Endothelial cell (in vitro differentiated cells): ENCODE measurements around the gene SCLT1. TPM values are rescaled to one million over a fixed set of nuclear protein-coding genes. Genes with fewer than 3 reads are reported as not detected.

Source experiments
- DNase-seq: peaks from one replicate; pipeline ENCODE4 v3.0.0; 2021; ENCODE audit warnings: low spot score
- H3K27ac Mint-ChIP-seq: one replicate; pipeline ENCODE4 v1.8.0; 2021; ENCODE audit warnings: mixed read lengths, inconsistent platforms; ENCODE audit not compliant: unreplicated experiment
- H3K27me3 Mint-ChIP-seq: one replicate; pipeline ENCODE4 v1.8.0; 2021; ENCODE audit warnings: mild to moderate bottlenecking, moderate library complexity, mixed read lengths, inconsistent platforms; ENCODE audit not compliant: unreplicated experiment
- H3K36me3 Mint-ChIP-seq: one replicate; pipeline ENCODE4 v1.8.0; 2021; ENCODE audit warnings: mild to moderate bottlenecking, low read depth, mixed read lengths, inconsistent platforms; ENCODE audit not compliant: unreplicated experiment
- H3K4me1 Mint-ChIP-seq: one replicate; pipeline ENCODE4 v1.8.0; 2021; ENCODE audit warnings: mild to moderate bottlenecking, mixed read lengths, inconsistent platforms; ENCODE audit not compliant: unreplicated experiment
- H3K4me3 Mint-ChIP-seq: one replicate; pipeline ENCODE4 v1.8.0; 2021; ENCODE audit warnings: mild to moderate bottlenecking, mixed read lengths, inconsistent platforms; ENCODE audit not compliant: unreplicated experiment
- H3K9me3 Mint-ChIP-seq: one replicate; pipeline ENCODE4 v1.8.0; 2021; ENCODE audit warnings: mixed read lengths, inconsistent platforms; ENCODE audit not compliant: unreplicated experiment
- CTCF ChIP-seq: fragments of 200-600 bp; sonication (generic); IDR thresholded peaks from one replicate; pipeline ENCODE4 v1.5.0; 2021; ENCODE audit warnings: antibody characterized with exemption; ENCODE audit not compliant: unreplicated experiment
- total RNA-seq: library from RNA; stranded (reverse); fragmentation: NEBNext Ultra II Directional; extraction: Animal tissue kit (Norgen Biotek cat#: 25700); gene quantifications from one replicate; pipeline ENCODE4 v1.2.1, GENCODE V29; 2021; ENCODE audit not compliant: unreplicated experiment

Gene SCLT1
- total RNA-seq, 1 donor from 2014 or later = 22.2 TPM

DNA sequence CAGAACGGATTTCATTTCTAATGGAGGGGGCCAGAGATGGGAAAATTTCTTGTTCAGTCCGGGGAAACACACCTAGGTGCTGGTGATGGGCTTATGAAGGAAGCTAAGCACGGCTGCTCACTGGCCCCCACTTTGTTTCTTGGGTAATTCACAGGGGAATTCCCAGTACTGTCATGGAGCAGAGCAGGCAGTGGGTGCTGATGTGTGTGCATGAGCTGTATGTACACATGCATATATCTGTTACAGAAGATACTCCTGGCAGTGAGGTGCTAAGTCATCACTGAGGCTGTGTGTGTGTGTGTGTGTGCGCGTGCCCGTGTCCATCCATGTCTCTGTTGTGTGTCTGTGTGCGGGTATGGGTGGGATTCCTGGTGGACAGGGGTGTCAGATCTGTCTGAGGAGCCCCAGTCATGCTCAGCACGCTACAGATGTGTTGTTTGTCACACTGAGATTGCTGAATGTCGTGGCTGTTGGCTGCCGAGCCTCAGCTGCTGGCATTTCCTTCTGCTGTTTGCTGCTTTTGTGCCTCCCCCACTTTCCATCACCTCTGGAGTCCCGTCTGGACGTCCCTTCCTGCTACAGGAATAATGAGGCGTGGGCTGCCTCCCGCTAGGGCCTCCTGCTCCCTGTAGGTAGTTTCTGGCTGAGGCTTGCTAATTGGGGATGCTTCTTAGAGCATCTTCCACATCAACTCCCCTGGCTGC is 230.6 kb downstream of the SCLT1 start:
- Mint-ChIP-seq H3K4me1 (peaks cover 19% of the 10 kb centered on the region), H3K36me3 (peaks cover 18% of the 10 kb centered on the region), H3K27me3 (peaks cover 2% of the 10 kb centered on the region), H3K27ac (peak overlapping the region; percentile 39), H3K9me3 (no peaks in the 10 kb centered on the region), H3K4me3 (peak overlapping the region; percentile 60)
- DNase-seq = peak; percentile 26
- TF ChIP-seq CTCF = no peak

DNA sequence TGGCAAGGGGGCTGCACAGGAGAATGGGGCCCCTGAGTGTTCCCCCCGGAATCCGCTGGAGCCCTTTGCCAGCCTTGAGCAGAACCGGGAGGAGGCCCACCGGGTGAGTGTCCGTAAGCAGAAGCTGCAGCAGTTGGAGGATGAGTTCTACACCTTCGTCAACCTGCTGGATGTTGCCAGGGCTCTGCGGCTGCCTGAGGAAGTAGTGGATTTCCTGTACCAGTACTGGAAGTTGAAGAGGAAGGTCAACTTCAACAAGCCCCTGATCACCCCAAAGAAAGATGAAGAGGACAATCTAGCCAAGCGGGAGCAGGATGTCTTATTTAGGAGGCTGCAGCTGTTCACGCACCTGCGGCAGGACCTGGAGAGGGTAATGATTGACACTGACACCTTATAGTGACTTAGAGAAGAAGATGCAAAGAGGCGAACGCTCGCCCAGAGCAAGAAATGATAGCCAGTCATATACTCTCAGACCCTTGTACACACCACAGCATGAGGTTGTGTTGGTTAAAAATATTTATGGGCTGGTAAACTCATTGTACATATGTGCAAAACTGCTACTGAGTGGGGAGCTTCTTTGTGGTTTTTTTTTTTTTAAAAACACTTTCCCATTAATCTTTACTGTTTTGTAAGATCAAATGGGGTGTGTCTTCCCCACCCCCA is 231.4 kb downstream of the SCLT1 start:
- no peak overlapping the region for H3K27ac Mint-ChIP-seq
- H3K4me3 Mint-ChIP-seq = peak overlapping the region; percentile 9

DNA sequence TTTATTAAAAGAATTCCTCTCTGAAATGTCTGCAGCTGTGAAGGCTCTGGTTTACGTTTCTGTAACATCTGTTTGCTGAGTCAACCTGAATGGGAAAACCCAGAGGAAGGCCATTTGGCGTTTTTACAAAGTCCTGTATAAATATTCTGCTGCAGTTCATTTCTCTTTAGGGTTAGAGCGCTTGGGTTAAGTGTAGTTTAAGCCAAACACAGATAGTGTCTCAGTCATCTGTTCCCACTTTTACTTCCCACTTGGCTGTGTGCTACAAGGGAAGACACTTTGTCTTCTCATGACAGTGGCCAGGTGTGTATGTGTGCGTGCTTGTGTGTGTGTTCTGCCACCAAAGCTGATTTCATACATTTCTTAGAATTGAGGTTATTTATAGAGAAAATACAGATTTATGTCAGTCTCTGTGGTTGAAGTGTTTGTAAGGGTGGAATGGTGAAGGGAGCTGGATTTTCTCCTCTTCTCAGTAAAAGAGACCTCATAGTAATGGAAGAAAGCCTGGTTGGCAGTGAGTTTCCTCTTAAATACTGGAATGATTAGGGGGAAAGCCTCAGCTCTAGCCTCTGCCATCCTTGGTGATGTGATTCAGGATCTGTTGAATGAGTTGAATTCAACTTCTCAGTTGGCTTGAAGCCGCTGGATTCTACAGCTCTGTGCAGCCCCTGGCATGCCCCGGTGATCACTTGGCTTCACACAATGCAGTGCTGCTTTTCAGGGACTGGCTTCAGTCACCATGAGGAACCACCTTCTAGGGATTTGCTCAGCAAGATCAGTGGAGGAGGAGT is 233.3 kb downstream of the SCLT1 start:
- H3K27ac Mint-ChIP-seq = no peak overlapping the region
- no peak overlapping the region for H3K4me3 Mint-ChIP-seq
- peaks cover 19% of the 10 kb centered on the region for H3K4me1 Mint-ChIP-seq
- no peak for DNase-seq
- TF ChIP-seq CTCF = no peak
- H3K9me3 Mint-ChIP-seq = no peaks in the 10 kb centered on the region
- H3K27me3 Mint-ChIP-seq = peaks cover 2% of the 10 kb centered on the region
- H3K36me3 Mint-ChIP-seq = peaks cover 30% of the 10 kb centered on the region

More for the DNA sequence above, 231.4 kb downstream of the SCLT1 start:
- Mint-ChIP-seq H3K9me3 (no peaks in the 10 kb centered on the region), H3K36me3 (peaks cover 21% of the 10 kb centered on the region), H3K4me1 (peaks cover 19% of the 10 kb centered on the region), H3K27me3 (peaks cover 2% of the 10 kb centered on the region)
- no peak for TF ChIP-seq CTCF
- DNase-seq = no peak

GRCh38 chr4:128858879-128859671 is 234.3 kb downstream of the SCLT1 start:
- peaks cover 28% of the 10 kb centered on the region for H3K4me1 Mint-ChIP-seq
- peaks cover 2% of the 10 kb centered on the region for H3K27me3 Mint-ChIP-seq
- DNase-seq = no peak
- no peaks in the 10 kb centered on the region for H3K9me3 Mint-ChIP-seq
- no peak for TF ChIP-seq CTCF
- peaks cover 30% of the 10 kb centered on the region for H3K36me3 Mint-ChIP-seq
- peak overlapping the region; percentile 10 for H3K4me3 Mint-ChIP-seq
- peak overlapping the region; percentile 38 for H3K27ac Mint-ChIP-seq
